ENCODE measurements around the gene CCNQ.

The CCNQ gene

DNA sequence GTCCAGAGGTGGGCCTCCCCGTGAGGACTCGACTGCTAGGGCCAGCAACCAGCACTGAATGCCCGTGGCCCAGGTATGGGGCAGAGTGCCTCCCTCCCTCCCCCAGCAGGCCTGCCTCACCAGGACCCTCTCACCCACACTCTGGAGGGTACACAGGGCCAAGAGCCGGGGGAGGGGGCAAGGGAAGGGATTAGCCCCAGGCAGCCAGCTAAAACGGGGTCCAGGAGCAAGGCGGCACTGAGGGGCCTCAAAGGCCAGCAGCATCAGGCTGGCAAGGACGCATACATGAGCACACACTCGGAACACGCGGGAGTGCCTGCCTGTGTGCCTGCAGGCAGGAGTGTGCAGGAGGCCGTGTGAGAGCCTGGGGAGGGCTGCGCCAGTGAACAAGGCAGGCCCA, 29.7 kb upstream of the CCNQ start:
- TF ChIP-seq POLR2A (IDR thresholded peaks at IDR 0.05; ENCODE audit: extremely low read depth, insufficient read length) (no peak), MYC (IDR thresholded peaks at IDR 0.05; ENCODE audit: low read depth, low read length) (no peak)
- TF ChIP-seq, protein P1, sequence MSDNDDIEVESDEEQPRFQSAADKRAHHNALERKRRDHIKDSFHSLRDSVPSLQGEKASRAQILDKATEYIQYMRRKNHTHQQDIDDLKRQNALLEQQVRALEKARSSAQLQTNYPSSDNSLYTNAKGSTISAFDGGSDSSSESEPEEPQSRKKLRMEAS (IDR thresholded peaks at IDR 0.05; ENCODE audit: low read depth, low read length): no peak
- TF ChIP-seq, protein P2, sequence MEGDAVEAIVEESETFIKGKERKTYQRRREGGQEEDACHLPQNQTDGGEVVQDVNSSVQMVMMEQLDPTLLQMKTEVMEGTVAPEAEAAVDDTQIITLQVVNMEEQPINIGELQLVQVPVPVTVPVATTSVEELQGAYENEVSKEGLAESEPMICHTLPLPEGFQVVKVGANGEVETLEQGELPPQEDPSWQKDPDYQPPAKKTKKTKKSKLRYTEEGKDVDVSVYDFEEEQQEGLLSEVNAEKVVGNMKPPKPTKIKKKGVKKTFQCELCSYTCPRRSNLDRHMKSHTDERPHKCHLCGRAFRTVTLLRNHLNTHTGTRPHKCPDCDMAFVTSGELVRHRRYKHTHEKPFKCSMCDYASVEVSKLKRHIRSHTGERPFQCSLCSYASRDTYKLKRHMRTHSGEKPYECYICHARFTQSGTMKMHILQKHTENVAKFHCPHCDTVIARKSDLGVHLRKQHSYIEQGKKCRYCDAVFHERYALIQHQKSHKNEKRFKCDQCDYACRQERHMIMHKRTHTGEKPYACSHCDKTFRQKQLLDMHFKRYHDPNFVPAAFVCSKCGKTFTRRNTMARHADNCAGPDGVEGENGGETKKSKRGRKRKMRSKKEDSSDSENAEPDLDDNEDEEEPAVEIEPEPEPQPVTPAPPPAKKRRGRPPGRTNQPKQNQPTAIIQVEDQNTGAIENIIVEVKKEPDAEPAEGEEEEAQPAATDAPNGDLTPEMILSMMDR (IDR thresholded peaks at IDR 0.05; ENCODE audit: low read depth, low read length): no peak
- no peak for DNase-seq (ENCODE audit: low read depth)
- no peak overlapping the region for H3K4me3 ChIP-seq (ENCODE audit: low read depth, low read length)

- TF ChIP-seq, protein P1 (IDR thresholded peaks at IDR 0.05; ENCODE audit: low read depth, low read length): no peak
- TF ChIP-seq, protein P2 (IDR thresholded peaks at IDR 0.05; ENCODE audit: low read depth, low read length): no peak
- TF ChIP-seq MYC (IDR thresholded peaks at IDR 0.05; ENCODE audit: low read depth, low read length) (no peak), POLR2A (IDR thresholded peaks at IDR 0.05; ENCODE audit: extremely low read depth, insufficient read length) (no peak)
- no peak for DNase-seq (ENCODE audit: low read depth)
- H3K4me3 ChIP-seq (ENCODE audit: low read depth, low read length): no peak overlapping the region
Measured at GRCh38 chrX:153628129-153628528, 29.2 kb upstream of the CCNQ start.

DNA sequence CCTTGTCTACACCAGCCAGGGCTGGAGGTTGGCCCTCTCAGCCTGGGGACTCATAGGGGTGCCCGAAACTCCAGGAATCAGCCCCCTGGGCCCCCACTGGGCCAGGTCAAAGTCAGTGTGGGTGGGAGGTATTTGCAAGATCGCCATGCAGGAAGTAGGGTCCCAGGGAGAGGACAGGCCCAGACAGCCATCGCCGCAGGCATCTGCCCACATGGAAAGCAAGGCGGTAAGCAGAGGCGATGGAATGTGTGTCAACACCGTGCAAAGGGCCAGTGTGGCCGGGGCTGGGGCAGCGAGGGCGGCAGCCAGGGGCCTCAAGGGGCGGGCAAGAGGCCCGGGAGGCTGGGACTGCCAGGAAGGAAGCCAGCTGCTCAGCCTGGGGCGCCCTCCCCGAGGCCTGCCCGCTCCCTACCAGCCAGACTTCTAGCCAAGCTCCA, 28.8 kb upstream of the CCNQ start:
- DNase-seq (ENCODE audit: low read depth): no peak
- no peak for TF ChIP-seq MYC (IDR thresholded peaks at IDR 0.05; ENCODE audit: low read depth, low read length)
- no peak for TF ChIP-seq POLR2A (IDR thresholded peaks at IDR 0.05; ENCODE audit: extremely low read depth, insufficient read length)
- TF ChIP-seq, protein P1 (IDR thresholded peaks at IDR 0.05; ENCODE audit: low read depth, low read length): no peak
- TF ChIP-seq, protein P2 (IDR thresholded peaks at IDR 0.05; ENCODE audit: low read depth, low read length): no peak
- no peak overlapping the region for H3K4me3 ChIP-seq (ENCODE audit: low read depth, low read length)

GRCh38 chrX:153626863-153627674, 28.1 kb upstream of the CCNQ start:
- no peak overlapping the region for H3K4me3 ChIP-seq (ENCODE audit: low read depth, low read length)
- no peak for DNase-seq (ENCODE audit: low read depth)
- TF ChIP-seq, protein P1 (IDR thresholded peaks at IDR 0.05; ENCODE audit: low read depth, low read length): no peak
- no peak for TF ChIP-seq POLR2A (IDR thresholded peaks at IDR 0.05; ENCODE audit: extremely low read depth, insufficient read length)
- no peak for TF ChIP-seq MYC (IDR thresholded peaks at IDR 0.05; ENCODE audit: low read depth, low read length)
- TF ChIP-seq, protein P2 (IDR thresholded peaks at IDR 0.05; ENCODE audit: low read depth, low read length): no peak

GRCh38 chrX:153626025-153626633, 27.2 kb upstream of the CCNQ start:
- DNase-seq (ENCODE audit: low read depth): no peak
- TF ChIP-seq, protein P2 (IDR thresholded peaks at IDR 0.05; ENCODE audit: low read depth, low read length): no peak
- TF ChIP-seq, protein P1 (IDR thresholded peaks at IDR 0.05; ENCODE audit: low read depth, low read length): no peak
- TF ChIP-seq POLR2A (IDR thresholded peaks at IDR 0.05; ENCODE audit: extremely low read depth, insufficient read length) (no peak), MYC (IDR thresholded peaks at IDR 0.05; ENCODE audit: low read depth, low read length) (no peak)

More at GRCh38 chrX:153626025-153626633, 27.2 kb upstream of the CCNQ start:
- H3K4me3 ChIP-seq (ENCODE audit: low read depth, low read length): no peak overlapping the region

Measured in NB4 (cell line).